IMR-90 (cell line): ENCODE results near the gene CACNG5. TPM values are rescaled to one million over a fixed set of nuclear protein-coding genes. Genes with fewer than 3 reads are reported as not detected.

Source experiments
- ATAC-seq: fragments of 200-7000 bp; cut with Tn5 transposase; 2 replicates; pipeline ENCODE4 v1.9.1; 2020; ENCODE audit warnings: low read depth, mild to moderate bottlenecking, moderate library complexity
- BruUV-seq: library from RNA; stranded (reverse); fragments of 400-500 nt; replicated peaks from 2 replicates; lab custom pipeline; 2021; lab: Mats Ljungman, UMichigan
- CTCF ChIA-PET: fragments of 300-600 bp; formaldehyde crosslinking; extraction: SDS; loops from one replicate; lab custom pipeline; 2021; ENCODE audit warnings: antibody characterized with exemption; lab: Yijun Ruan, JAX
- POLR2A ChIA-PET: fragments of 300-600 bp; sonication (Branson Sonifier 250); formaldehyde crosslinking; loops from one replicate; lab custom pipeline; 2022; ENCODE audit warnings: antibody characterized with exemption; ENCODE audit not compliant: unreplicated experiment; lab: Charles Lee
- DNase-seq: peaks from one replicate; pipeline ENCODE4 v3.0.0; 2013
- H2AFZ ChIP-seq: replicated peaks from 2 replicates; pipeline ENCODE3; 2013; ENCODE audit warnings: low read length, mild to moderate bottlenecking; ENCODE audit not compliant: poor library complexity
- H2AK5ac ChIP-seq: 2 replicates; pipeline ENCODE4 v1.6.1; 2013; ENCODE audit warnings: low read depth, low read length, inconsistent platforms
- H2AK9ac ChIP-seq: replicated peaks from 2 replicates; pipeline ENCODE3; 2013; ENCODE audit warnings: mild to moderate bottlenecking, low read depth, low read length, moderate library complexity; ENCODE audit not compliant: poor library complexity
- H2BK120ac ChIP-seq: 2 replicates; pipeline ENCODE4 v1.6.1; 2013; ENCODE audit warnings: low read depth, low read length, inconsistent platforms
- H2BK15ac ChIP-seq: 3 replicates; pipeline ENCODE4 v1.6.1; 2013; ENCODE audit warnings: low read depth, low read length, inconsistent platforms
- H2BK20ac ChIP-seq: 2 replicates; pipeline ENCODE4 v1.6.1; 2013; ENCODE audit warnings: low read depth, mild to moderate bottlenecking, inconsistent platforms, low read length, moderate library complexity
- H2BK5ac ChIP-seq: 2 replicates; pipeline ENCODE4 v1.6.1; 2013; ENCODE audit warnings: mild to moderate bottlenecking, low read depth, low read length, inconsistent platforms; ENCODE audit not compliant: poor library complexity, severe bottlenecking
- H3K14ac ChIP-seq: replicated peaks from 2 replicates; pipeline ENCODE4 v1.6.1; 2013; ENCODE audit warnings: low read depth, low read length, inconsistent platforms
- H3K18ac ChIP-seq: 2 replicates; pipeline ENCODE4 v1.6.1; 2013; ENCODE audit warnings: low read depth, low read length, control low read depth
- H3K23ac ChIP-seq: 2 replicates; pipeline ENCODE4 v1.6.1; 2013; ENCODE audit warnings: low read depth, low read length, inconsistent platforms
- H3K27ac ChIP-seq: 2 replicates; pipeline ENCODE4 v1.5.1; 2013; ENCODE audit warnings: mild to moderate bottlenecking, control low read depth, low read length; ENCODE audit not compliant: insufficient read depth
- H3K27me3 ChIP-seq: 2 replicates; pipeline ENCODE4 v1.6.1; 2013; ENCODE audit warnings: low read length; ENCODE audit not compliant: control insufficient read depth, insufficient read depth
- H3K36me3 ChIP-seq: 2 replicates; pipeline ENCODE4 v1.6.1; 2013; ENCODE audit warnings: low read length, mixed read lengths; ENCODE audit not compliant: control insufficient read depth, insufficient read depth
- H3K4ac ChIP-seq: 2 replicates; pipeline ENCODE4 v1.6.1; 2013; ENCODE audit warnings: low read depth, low read length, inconsistent platforms
- H3K4me1 ChIP-seq: 2 replicates; pipeline ENCODE4 v1.6.1; 2013; ENCODE audit warnings: low read length, mixed read lengths; ENCODE audit not compliant: control insufficient read depth, insufficient read depth
- H3K4me2 ChIP-seq: 2 replicates; pipeline ENCODE4 v1.6.1; 2013; ENCODE audit warnings: low read depth, mild to moderate bottlenecking, control low read depth, low read length, moderate library complexity
- H3K4me3 ChIP-seq: 2 replicates; pipeline ENCODE4 v1.5.1; 2013; ENCODE audit warnings: low read depth, mild to moderate bottlenecking, control low read depth, low read length, moderate library complexity; ENCODE audit not compliant: insufficient read depth
- H3K56ac ChIP-seq: 2 replicates; pipeline ENCODE4 v1.6.1; 2013; ENCODE audit warnings: low read length, inconsistent platforms; ENCODE audit not compliant: insufficient read depth; ENCODE audit errors: extremely low read depth
- H3K79me1 ChIP-seq, 2 experiments: 2 replicates each; pipeline ENCODE4 v1.6.1; 2013; ENCODE audit warnings: low read length in 2 of 2, inconsistent platforms in 1 of 2, low read depth in 1 of 2
- H3K9ac ChIP-seq: 2 replicates; pipeline ENCODE4 v1.6.1; 2013; ENCODE audit warnings: low read depth, low read length, control low read depth
- H3K9me1 ChIP-seq: 2 replicates; pipeline ENCODE4 v1.6.1; 2013; ENCODE audit warnings: low read length, inconsistent platforms; ENCODE audit not compliant: insufficient read depth
- H3K9me3 ChIP-seq: 2 replicates; pipeline ENCODE4 v1.6.1; 2013; ENCODE audit warnings: low read length; ENCODE audit not compliant: control insufficient read depth, insufficient read depth
- H4K20me1 ChIP-seq: 2 replicates; pipeline ENCODE4 v1.6.1; 2013; ENCODE audit warnings: low read length, inconsistent platforms; ENCODE audit not compliant: insufficient read depth
- H4K5ac ChIP-seq: 2 replicates; pipeline ENCODE4 v1.6.1; 2013; ENCODE audit warnings: mild to moderate bottlenecking, low read depth, low read length, control low read depth
- H4K8ac ChIP-seq, 2 experiments: 2 replicates each; pipeline ENCODE4 v1.6.1; 2013; ENCODE audit warnings: low read depth in 2 of 2, low read length in 2 of 2, control low read depth in 1 of 2, inconsistent platforms in 1 of 2
- H4K91ac ChIP-seq: 2 replicates; pipeline ENCODE4 v1.6.1; 2013; ENCODE audit warnings: low read depth, low read length, inconsistent platforms; ENCODE audit not compliant: insufficient read depth
- BHLHE40 ChIP-seq: fragments of 150-350 bp; IDR thresholded peaks from 2 replicates; pipeline ENCODE4 v1.6.1; 2016; ENCODE audit warnings: mild to moderate bottlenecking, low read depth, low read length
- CEBPB ChIP-seq: IDR thresholded peaks from 2 replicates; pipeline ENCODE4 v1.6.1; 2012; ENCODE audit warnings: low read depth, low read length, improper control_type of control experiment
- CHD1 ChIP-seq: IDR thresholded peaks from 2 replicates; pipeline ENCODE4 v1.6.1; 2012; ENCODE audit warnings: low read depth, low read length, improper control_type of control experiment
- FOS ChIP-seq: fragments of 150-350 bp; IDR thresholded peaks from 2 replicates; pipeline ENCODE4 v1.6.1; 2016; ENCODE audit warnings: low read depth, low read length
- MAZ ChIP-seq: IDR thresholded peaks from 2 replicates; pipeline ENCODE4 v1.6.1; 2012; ENCODE audit warnings: low read depth, mild to moderate bottlenecking, low read length, improper control_type of control experiment, moderate library complexity, borderline replicate concordance
- MXI1 ChIP-seq: IDR thresholded peaks from 2 replicates; pipeline ENCODE4 v1.6.1; 2012; ENCODE audit warnings: low read depth, mild to moderate bottlenecking, low read length, moderate library complexity, borderline replicate concordance
- RAD21 ChIP-seq: IDR thresholded peaks from 2 replicates; pipeline ENCODE4 v1.6.1; 2012; ENCODE audit warnings: low read length, improper control_type of control experiment
- RCOR1 ChIP-seq: IDR thresholded peaks from 2 replicates; pipeline ENCODE4 v1.6.1; 2012; ENCODE audit warnings: mild to moderate bottlenecking, low read length, improper control_type of control experiment; ENCODE audit not compliant: insufficient replicate concordance
- WGBS, 2 experiments: methylation state at CpG; one replicate each; pipeline versions ENCODE4 v1.1.5 to v1.1.7; 2013; ENCODE audit warnings: missing lambda C conversion rate in 2 of 2; ENCODE audit not compliant: insufficient read length in 1 of 2; ENCODE audit errors: extremely low coverage in 2 of 2; 5-methylcytosine and 5-hydroxymethylcytosine counted together
- dilution Hi-C: fragments of 300-500 bp; cut with HindIII; formaldehyde crosslinking; loops from one replicate; pipeline ENCODE4 v1.14.3; 2018; ENCODE audit warnings: low sequenced_read_pairs; ENCODE audit not compliant: unreplicated experiment
- in situ Hi-C: fragments of 300-500 bp; cut with MboI; formaldehyde crosslinking; loops from 3 replicates; pipeline ENCODE4 v1.14.3; 2019; ENCODE audit warnings: low sequenced_read_pairs, inconsistent platforms, mixed read lengths
- intact Hi-C: fragments of 100-400 bp; cut with micrococcal nuclease; formaldehyde crosslinking; loops from 2 replicates; pipeline ENCODE4 v1.10.0; 2022
- polyA plus RNA-seq, 3 experiments: library from polyadenylated mRNA; depleted of rRNA; stranded (reverse); fragments of >200 nt; gene quantifications; 2 replicates each; pipeline ENCODE4 v1.2.3, GENCODE V29; 2012; ENCODE audit warnings: low replicate concordance in 1 of 3
- total RNA-seq: library from RNA; depleted of rRNA; stranded (reverse); fragments of >200 nt; gene quantifications from 2 replicates; pipeline ENCODE4 v1.2.3, GENCODE V29; 2012
- TF ChIP-seq, protein P1 (sequence below): fragments of 150-350 bp; IDR thresholded peaks from 2 replicates; pipeline ENCODE4 v1.6.1; 2016; ENCODE audit warnings: low read depth, mild to moderate bottlenecking, low read length, moderate library complexity, borderline replicate concordance

Gene CACNG5
- total and polyA plus RNA-seq, 2 of the 4 experiments (the other 2 are of a cell fraction) = not detected

DNA sequence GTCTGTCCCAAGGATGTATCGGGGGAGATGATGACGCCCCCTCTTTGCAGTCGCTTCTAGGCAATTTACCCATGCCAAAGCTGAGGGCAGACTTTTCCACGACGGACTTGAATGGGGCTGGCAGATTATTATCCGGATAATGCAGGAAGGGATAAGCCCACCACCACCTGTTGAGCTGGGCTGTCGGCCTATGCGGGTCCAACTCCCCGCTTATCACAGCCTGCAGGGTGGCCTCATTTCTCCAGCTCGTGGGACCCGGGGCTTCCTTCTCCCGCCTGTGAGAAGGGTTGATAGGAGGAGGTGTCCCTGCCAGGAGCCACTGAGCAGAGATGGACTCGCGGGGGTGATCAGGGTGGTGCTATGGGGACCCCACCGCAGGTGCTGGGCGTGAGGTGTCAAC is 559 bp downstream of the CACNG5 start:
- H2BK20ac ChIP-seq = no peak overlapping the region
- no peak for DNase-seq

More for the DNA sequence above, 559 bp downstream of the CACNG5 start:
- no TSS peak for BruUV-seq
- H3K14ac ChIP-seq = no peak overlapping the region
- H3K9ac ChIP-seq = no peak overlapping the region
- H2BK120ac ChIP-seq = no peak overlapping the region
- H4K8ac ChIP-seq = no peak overlapping the region
- no peak overlapping the region for H3K4ac ChIP-seq
- dilution Hi-C loops (no loop called here), intact Hi-C loops (no loop called here), in situ Hi-C loops (no loop called here)
- no peak overlapping the region for H2BK5ac ChIP-seq
- no peaks in the 10 kb centered on the region for H3K4me1 ChIP-seq
- no peak overlapping the region for H3K4me2 ChIP-seq
- no peak overlapping the region for H3K18ac ChIP-seq
- ATAC-seq = no peak
- no peak overlapping the region for H2BK15ac ChIP-seq
- no peak overlapping the region for H3K27ac ChIP-seq
- H4K91ac ChIP-seq = no peak overlapping the region
- TF ChIP-seq, protein P1, sequence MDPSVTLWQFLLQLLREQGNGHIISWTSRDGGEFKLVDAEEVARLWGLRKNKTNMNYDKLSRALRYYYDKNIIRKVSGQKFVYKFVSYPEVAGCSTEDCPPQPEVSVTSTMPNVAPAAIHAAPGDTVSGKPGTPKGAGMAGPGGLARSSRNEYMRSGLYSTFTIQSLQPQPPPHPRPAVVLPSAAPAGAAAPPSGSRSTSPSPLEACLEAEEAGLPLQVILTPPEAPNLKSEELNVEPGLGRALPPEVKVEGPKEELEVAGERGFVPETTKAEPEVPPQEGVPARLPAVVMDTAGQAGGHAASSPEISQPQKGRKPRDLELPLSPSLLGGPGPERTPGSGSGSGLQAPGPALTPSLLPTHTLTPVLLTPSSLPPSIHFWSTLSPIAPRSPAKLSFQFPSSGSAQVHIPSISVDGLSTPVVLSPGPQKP = no peak
- TF ChIP-seq RAD21 (no peak), CEBPB (no peak), FOS (no peak), MAZ (no peak), RCOR1 (no peak), BHLHE40 (no peak), MXI1 (no peak), CHD1 (no peak)
- H3K79me1 ChIP-seq = no peaks in the 10 kb centered on the region
- no peaks in the 10 kb centered on the region for H4K20me1 ChIP-seq
- H3K56ac ChIP-seq = no peak overlapping the region
- ChIA-PET POLR2A (no interaction called here), CTCF (no interaction called here)
- H2AK9ac ChIP-seq = no peak overlapping the region
- H3K36me3 ChIP-seq = no peaks in the 10 kb centered on the region
- H3K27me3 ChIP-seq = peaks cover 58% of the 10 kb centered on the region
- H3K9me3 ChIP-seq = no peaks in the 10 kb centered on the region
- no peak overlapping the region for H2AFZ ChIP-seq
- no peak overlapping the region for H3K23ac ChIP-seq
- H3K9me1 ChIP-seq = no peaks in the 10 kb centered on the region
- H2AK5ac ChIP-seq = no peak overlapping the region
- 49% methylated on average over 3 of the region's 16 CpGs; no CpG with 5 or more reads in 1 of the 2 experiments for WGBS, 2 experiments
- no peak overlapping the region for H3K4me3 ChIP-seq
- no peak overlapping the region for H4K5ac ChIP-seq
